Activated CD8-positive, alpha-beta memory T cell treated with anti-CD3 and anti-CD28 coated beads for 1 hour (primary cell): ENCODE results near the gene FAM124A.

ENCODE experiments used
- DNase-seq, 2 donors: peaks; one replicate each; pipeline ENCODE4 v3.0.0-alpha.2; 2020; ENCODE audit warnings: low read depth in 1 of 2; ENCODE audit errors: extremely low read depth in 1 of 2

Gene FAM124A

DNA sequence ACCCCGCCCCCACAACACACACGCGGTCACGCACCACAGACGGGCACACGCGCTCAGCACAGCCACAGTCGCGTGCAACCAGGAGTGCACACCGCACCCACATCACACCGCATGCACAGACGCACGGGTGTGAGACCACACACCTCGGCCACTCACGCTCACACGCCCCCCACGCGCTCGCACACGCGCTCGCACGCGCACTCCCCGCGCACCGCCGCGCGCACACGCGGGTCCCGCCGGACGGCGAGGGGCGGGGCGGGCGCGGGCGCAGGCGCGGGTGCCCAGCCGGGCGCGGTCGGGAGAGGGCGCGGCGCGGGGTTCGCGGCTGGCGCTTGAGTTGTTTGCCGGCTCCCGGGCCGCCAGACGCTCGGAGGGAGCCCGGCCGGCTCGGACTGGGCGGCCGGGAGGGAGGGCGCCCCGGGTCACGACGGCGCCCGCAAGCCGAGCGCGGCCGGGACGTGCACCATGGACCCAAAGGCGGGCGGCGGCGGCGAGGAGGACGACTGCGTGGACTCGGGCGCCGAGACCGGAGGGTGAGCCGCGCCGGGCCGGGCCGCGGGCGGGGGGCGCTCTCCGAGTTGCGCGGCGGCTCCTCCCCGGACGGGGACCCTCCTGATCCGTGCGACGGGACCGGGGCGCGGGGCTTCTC is at the start of gene FAM124A:
FAM124A (plus strand) TSS at position 362 of the 649 bp plus-strand sequence; CDS start at position 466, 104 bp downstream.
- peak in 1 of 2 donors; percentile 4 for DNase-seq

DNA sequence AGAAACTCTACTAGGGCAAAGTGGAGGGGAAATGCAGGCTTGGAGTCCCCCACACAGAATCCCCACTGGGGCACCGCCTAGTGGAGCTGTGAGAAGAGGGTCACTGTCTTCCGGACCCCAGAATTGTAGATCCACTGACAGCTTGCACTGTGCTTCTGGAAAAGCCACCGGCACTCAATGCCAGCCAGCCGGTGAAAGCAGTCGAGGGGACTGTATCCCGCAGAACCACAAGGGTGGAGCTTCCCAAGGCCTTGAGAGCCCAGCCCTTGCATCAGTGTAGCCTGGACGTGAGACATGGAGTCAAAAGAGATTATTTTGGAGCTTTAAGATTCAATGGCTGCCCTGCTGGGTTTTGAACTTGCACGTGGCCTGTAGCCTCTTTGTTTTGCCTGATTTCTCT is 47.2 kb upstream of the FAM124A start:
- DNase-seq, result no peak

DNA sequence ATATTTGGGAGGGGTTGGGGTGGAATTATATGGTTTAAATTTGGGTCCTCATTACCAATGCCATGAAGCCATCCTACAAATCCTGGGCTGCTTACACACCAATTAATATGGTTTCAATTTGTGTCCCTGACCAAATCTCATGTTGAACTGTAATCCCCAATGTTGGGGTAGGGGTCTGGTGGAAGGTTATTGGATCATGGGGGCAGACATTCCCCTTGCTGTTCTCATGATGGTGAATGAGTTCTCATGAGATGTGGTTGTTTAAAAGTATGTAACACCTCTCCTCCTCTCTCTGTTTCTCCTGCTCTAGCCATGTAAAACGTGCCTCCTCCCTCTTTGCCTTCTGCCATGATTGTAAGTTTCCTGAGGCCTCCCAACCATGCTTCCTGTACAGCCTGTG is 46.6 kb upstream of the FAM124A start:
- DNase-seq, result no peak

DNA sequence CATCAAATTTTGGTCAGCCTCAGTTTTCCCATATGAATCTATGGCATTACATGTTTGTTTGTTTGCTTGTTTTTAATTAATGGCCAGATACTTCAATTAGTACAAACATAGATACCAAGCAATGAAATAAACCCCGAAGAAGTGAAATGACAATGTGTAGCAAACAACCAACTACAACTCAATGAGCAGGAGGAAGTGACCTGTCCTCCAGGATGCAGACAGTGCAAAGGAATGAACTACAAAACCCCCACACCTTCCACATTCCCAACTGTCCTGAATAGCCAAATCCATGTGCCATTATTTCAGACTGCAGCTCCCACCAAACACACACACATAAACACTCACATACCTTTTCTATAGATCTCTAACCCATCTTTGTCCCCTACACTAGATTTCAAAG is 45.0 kb upstream of the FAM124A start:
- DNase-seq, result no peak

- no peak for DNase-seq
These were observed 43.6 kb upstream of the FAM124A start for GRCh38 chr13:51178456-51179074.

- DNase-seq, result no peak
These were observed 42.7 kb upstream of the FAM124A start for GRCh38 chr13:51179432-51179971.

- no peak for DNase-seq
These were observed 41.2 kb upstream of the FAM124A start for GRCh38 chr13:51180853-51181511.

GRCh38 chr13:51181786-51182383 is 40.3 kb upstream of the FAM124A start:
- DNase-seq, result no peak

- no peak for DNase-seq
These were observed 30.5 kb upstream of the FAM124A start for GRCh38 chr13:51191743-51192142.

GRCh38 chr13:51192348-51192747 is 29.9 kb upstream of the FAM124A start:
- no peak for DNase-seq

DNA sequence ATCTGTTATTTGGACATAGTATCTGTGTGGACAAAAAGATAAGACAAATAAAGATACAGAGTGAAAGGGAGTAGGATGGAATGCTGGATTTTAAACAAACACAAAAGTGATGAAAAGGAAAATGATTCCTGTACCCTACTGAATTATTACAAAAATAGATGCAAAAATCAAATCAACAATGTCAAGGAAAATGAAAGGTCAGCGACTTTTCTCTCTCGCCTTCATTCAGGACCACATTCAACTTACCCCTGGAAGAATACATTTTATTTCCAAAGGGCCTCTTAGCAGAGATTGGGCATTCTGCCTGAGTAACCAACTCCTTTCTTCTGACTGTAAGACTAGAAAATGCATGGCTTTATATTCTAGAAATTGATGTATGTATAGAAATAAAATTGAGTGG is 28.8 kb upstream of the FAM124A start:
- DNase-seq, result no peak

GRCh38 chr13:51194942-51195341 is 27.3 kb upstream of the FAM124A start:
- no peak for DNase-seq

- no peak for DNase-seq
These were observed 20.3 kb upstream of the FAM124A start for GRCh38 chr13:51201886-51202285.

DNA sequence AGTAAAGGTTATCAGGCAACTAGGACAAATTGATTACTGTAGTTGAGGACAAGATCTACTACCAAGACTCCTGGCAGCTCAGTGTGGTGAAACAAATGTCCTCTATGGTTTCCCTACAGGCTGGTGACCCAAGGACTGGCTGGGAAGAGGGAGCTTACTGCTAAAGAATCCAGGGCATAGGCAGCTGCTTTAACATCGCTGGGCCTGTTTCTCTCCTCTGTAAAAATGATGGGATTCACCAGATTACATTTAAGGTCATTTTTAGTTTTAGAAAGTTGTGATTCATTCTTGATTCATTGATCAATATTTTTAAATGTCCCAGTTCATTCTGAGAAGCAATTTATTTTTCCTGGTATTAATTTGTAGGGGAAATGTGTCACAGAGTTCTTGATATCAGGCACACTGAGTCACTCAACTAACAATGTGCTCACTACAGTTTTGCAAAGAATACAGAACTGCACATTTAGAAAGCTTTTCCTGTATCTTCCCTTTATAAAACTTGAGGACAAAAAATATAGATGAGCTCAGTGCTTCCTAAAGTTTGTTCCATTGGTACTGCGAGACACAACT is 19.6 kb upstream of the FAM124A start:
- no peak for DNase-seq

- no peak for DNase-seq
These were observed 15.6 kb upstream of the FAM124A start for GRCh38 chr13:51206584-51206983.

DNA sequence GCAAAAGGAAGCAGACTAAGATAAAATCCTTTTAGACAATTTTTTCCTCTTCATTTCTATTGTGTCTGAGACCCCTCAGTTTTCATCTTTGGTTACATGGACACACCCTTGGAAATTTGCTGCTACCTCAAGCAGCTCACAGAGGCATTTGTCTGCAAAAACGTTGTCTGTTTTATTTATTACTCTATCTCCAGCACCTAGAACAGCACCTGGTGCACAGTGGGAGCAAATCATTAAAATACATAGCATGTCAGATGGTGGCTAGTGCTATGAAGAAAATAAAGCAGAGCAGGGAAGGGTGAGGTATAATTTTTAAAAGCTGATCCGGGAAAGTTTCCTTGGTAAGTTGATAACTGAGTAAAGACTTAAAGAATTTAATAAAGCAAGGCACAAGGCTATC is 14.3 kb upstream of the FAM124A start:
- DNase-seq, result no peak

GRCh38 chr13:51208716-51209115 is 13.5 kb upstream of the FAM124A start:
- DNase-seq, result no peak

DNA sequence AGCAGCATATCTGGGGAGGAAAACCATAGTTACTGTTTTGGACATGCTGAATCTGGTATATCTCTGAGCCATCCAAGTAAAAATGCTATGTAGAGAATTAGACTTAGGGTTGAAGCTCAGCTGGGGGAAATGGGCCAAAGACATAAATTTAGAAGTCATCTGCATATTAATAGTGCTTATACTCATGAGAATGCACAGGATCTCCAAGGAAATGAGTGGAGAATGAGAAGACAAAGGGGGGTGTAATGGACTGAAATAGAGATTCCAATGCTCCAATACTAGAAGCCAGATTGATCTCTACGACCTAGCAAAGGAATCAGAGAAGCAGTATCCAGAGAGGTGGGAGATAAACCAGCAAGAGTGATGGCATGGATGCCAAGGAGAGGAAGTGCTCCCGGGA is 10.3 kb upstream of the FAM124A start:
- no peak for DNase-seq

- DNase-seq, result no peak
These were observed 9.4 kb upstream of the FAM124A start for GRCh38 chr13:51212758-51213157.

DNA sequence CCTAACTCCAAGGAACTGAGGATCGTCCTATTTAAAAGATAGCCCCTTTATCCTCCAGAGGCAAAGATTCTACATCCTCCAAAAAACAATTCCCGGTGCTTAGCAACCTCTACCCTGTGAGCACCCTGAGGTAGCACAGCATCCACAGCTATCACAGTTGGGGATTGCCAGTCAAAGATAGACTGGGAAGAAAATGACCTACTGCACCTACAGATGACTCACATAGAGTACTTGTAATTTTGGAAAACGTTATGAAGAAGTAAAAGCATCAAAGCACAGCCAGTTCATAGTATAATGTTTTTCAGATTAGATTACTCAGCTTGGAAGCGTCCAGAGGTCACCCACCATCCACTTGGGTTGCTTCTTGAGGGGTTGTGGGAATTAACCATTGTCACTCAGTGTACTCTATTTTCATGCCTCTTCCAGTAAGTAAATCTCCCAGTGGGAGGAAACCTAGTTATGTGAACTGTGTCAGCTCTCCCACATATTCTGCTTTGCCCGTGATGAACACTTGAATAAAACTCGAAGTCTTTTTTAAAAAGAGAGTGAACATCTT is 8.9 kb upstream of the FAM124A start:
- DNase-seq, result no peak

- DNase-seq, result no peak
These were observed 3.6 kb upstream of the FAM124A start for GRCh38 chr13:51218626-51219025.
